Measurements from ENCODE around the gene REPIN1. TPM values are rescaled to one million over a fixed set of nuclear protein-coding genes. Genes with fewer than 3 reads are reported as not detected.

The REPIN1 gene
- total RNA-seq, 2 experiments from 2014 or later: 40.9 to 43.1 TPM

GRCh38 chr7:150412518-150413488, 44.2 kb downstream of the REPIN1 start:
- H3K36me3 Mint-ChIP-seq (ENCODE audit: low read depth): peaks cover 11% of the 10 kb centered on the region
- POLR2A ChIA-PET: interaction anchor here (0.6 kb wide), 2 partner anchors 46 to 66 kb away, joined by 3 read pairs; no protein-coding TSS in a partner anchor

GRCh38 chr7:150413640-150414081, 45.0 kb downstream of the REPIN1 start:
- Mint-ChIP-seq H3K4me1 (ENCODE audit: low read depth) (peaks cover 4% of the 10 kb centered on the region), H3K9me3 (ENCODE audit: insufficient read depth) (no peaks in the 10 kb centered on the region), H3K27ac (no peak overlapping the region), H3K4me3 (no peak overlapping the region), H3K27me3 (ENCODE audit: low read depth) (no peaks in the 10 kb centered on the region), H3K36me3 (ENCODE audit: low read depth) (peaks cover 7% of the 10 kb centered on the region)
- ATAC-seq (no peak), DNase-seq (no peak)
- CTCF ChIA-PET: no interaction called here
- POLR2A ChIA-PET: interaction anchor here (0.6 kb wide), 1 partner anchor 65 kb away, joined by 3 read pairs; no protein-coding TSS in a partner anchor

More at GRCh38 chr7:150412518-150413488, 44.2 kb downstream of the REPIN1 start:
- no peaks in the 10 kb centered on the region for H3K27me3 Mint-ChIP-seq (ENCODE audit: low read depth)
- CTCF ChIA-PET: no interaction called here
- no peak for ATAC-seq
- H3K4me1 Mint-ChIP-seq (ENCODE audit: low read depth): peaks cover 8% of the 10 kb centered on the region
- no peaks in the 10 kb centered on the region for H3K9me3 Mint-ChIP-seq (ENCODE audit: insufficient read depth)
- H3K27ac Mint-ChIP-seq: no peak overlapping the region
- no peak for DNase-seq
- no peak overlapping the region for H3K4me3 Mint-ChIP-seq

DNA sequence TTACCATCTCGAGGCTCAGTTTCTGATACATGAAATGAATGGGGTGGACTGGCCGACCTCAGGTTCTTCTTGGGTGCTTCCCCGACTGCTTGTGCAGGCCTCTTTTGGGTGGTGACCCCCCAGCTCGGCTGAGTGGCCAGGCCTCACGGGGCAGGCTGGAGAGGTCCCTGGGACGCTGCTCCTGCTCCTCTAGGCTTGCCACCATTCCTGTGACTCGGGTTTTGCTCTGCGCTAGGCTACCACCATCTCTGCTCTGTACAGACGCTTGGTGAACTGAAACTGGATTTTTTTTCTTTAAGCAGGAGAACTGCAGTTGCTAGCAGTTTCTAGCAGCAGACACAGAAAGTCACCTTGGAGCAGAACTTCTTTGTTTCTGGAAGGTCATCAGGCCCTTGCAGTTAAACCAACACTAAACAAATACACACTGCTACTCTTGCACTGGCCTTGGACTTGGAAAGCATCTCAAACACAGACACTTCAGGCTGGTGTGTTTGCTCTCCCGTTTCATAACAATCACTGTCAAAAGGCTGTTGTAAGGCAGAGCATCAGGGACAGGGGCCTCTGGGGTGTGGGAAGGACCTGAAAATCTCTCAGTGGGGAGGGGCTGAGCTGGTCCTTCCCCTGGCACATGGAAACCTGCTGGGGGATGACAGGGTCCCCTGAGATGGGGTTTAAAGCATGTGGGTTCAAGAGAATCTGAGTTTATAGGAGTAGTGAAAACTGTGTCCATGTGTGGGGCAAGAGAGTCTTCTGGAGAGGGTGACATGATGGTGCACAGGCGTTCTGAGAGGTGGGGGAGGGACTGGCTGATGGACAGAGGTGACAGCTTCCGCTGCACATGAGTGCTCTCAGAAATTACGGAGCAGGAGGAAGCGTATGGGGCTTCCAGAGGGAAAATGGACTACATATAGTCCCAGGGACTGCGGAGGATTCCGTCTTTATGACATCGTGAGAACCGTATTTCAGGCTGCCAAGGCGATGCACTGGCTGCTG, 46.8 kb downstream of the REPIN1 start:
- Mint-ChIP-seq H3K4me3 (no peak overlapping the region), H3K27ac (no peak overlapping the region), H3K36me3 (ENCODE audit: low read depth) (peaks cover 4% of the 10 kb centered on the region), H3K9me3 (ENCODE audit: insufficient read depth) (no peaks in the 10 kb centered on the region), H3K4me1 (ENCODE audit: low read depth) (peaks cover 3% of the 10 kb centered on the region), H3K27me3 (ENCODE audit: low read depth) (peaks cover 4% of the 10 kb centered on the region)
- ATAC-seq: no peak
- CTCF ChIA-PET: interaction anchor here (2.1 kb wide), 1 partner anchor 10 kb away, joined by 7 read pairs; a partner anchor contains a TSS
- POLR2A ChIA-PET: no interaction called here
- no peak for DNase-seq

GRCh38 chr7:150417239-150417638, 48.6 kb downstream of the REPIN1 start:
- ATAC-seq: no peak
- ChIA-PET CTCF (interaction anchor here (1.5 to 3.4 kb wide), 4 partner anchors 10 to 361 kb away, joined by 3 to 35 read pairs (median 7); a partner anchor contains a TSS), POLR2A (no interaction called here)
- peaks cover 4% of the 10 kb centered on the region for H3K27me3 Mint-ChIP-seq (ENCODE audit: low read depth)
- no peaks in the 10 kb centered on the region for H3K36me3 Mint-ChIP-seq (ENCODE audit: low read depth)
- H3K27ac Mint-ChIP-seq: no peak overlapping the region
- H3K4me1 Mint-ChIP-seq (ENCODE audit: low read depth): peaks cover 10% of the 10 kb centered on the region
- H3K4me3 Mint-ChIP-seq: no peak overlapping the region
- no peaks in the 10 kb centered on the region for H3K9me3 Mint-ChIP-seq (ENCODE audit: insufficient read depth)
- no peak for DNase-seq

- DNase-seq (no peak), ATAC-seq (no peak)
- no peak overlapping the region for H3K27ac Mint-ChIP-seq
- peaks cover 10% of the 10 kb centered on the region for H3K4me1 Mint-ChIP-seq (ENCODE audit: low read depth)
- no peak overlapping the region for H3K4me3 Mint-ChIP-seq
- ChIA-PET POLR2A (interaction anchor here (0.6 to 0.7 kb wide), 2 partner anchors 13 to 60 kb away, joined by 3 to 4 read pairs; a partner anchor contains a TSS), CTCF (interaction anchor here (0.6 to 3.4 kb wide), 4 partner anchors 10 to 361 kb away, joined by 3 to 35 read pairs (median 6); a partner anchor contains a TSS)
- H3K27me3 Mint-ChIP-seq (ENCODE audit: low read depth): peaks cover 4% of the 10 kb centered on the region
- no peaks in the 10 kb centered on the region for H3K9me3 Mint-ChIP-seq (ENCODE audit: insufficient read depth)
- H3K36me3 Mint-ChIP-seq (ENCODE audit: low read depth): no peaks in the 10 kb centered on the region
These were observed 49.2 kb downstream of the REPIN1 start for GRCh38 chr7:150417863-150418262.

DNA sequence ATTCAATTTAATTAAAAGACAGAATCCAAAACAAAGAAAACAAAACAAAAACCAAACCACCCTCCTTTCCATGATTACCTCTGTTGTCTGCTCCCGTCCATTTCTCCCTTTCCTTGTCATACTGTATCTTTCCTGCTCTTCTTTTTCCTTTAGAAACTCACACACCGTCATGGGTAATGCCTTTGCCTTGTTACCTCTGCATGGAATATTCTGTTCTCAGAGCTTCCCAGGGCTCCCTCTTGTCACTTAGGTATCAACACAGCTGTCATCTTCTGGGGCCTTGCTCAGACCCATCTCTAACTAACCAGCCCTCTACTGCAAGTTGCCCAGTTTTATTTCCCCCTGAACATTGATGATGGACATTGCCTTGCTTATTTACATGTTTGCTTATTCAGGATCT, 51.6 kb downstream of the REPIN1 start:
- Mint-ChIP-seq H3K27ac (no peak overlapping the region), H3K4me1 (ENCODE audit: low read depth) (peaks cover 10% of the 10 kb centered on the region), H3K4me3 (no peak overlapping the region), H3K27me3 (ENCODE audit: low read depth) (peaks cover 4% of the 10 kb centered on the region), H3K9me3 (ENCODE audit: insufficient read depth) (no peaks in the 10 kb centered on the region), H3K36me3 (ENCODE audit: low read depth) (no peaks in the 10 kb centered on the region)
- DNase-seq (no peak), ATAC-seq (no peak)
- POLR2A ChIA-PET: no interaction called here
- CTCF ChIA-PET: interaction anchor here (0.7 to 3.4 kb wide), 2 partner anchors 13 to 16 kb away, joined by 3 to 35 read pairs; a partner anchor contains a TSS

- CTCF ChIA-PET: interaction anchor here (0.7 to 1.9 kb wide), 14 partner anchors 8 to 146 kb away, joined by 3 to 14 read pairs (median 4); partner anchors contain the start of gene GIMAP4
- ATAC-seq (peak; percentile 100), DNase-seq (peak; percentile 91)
- Mint-ChIP-seq H3K36me3 (ENCODE audit: low read depth) (no peaks in the 10 kb centered on the region), H3K27ac (no peak overlapping the region), H3K4me1 (ENCODE audit: low read depth) (peaks cover 12% of the 10 kb centered on the region), H3K27me3 (ENCODE audit: low read depth) (peaks cover 4% of the 10 kb centered on the region), H3K9me3 (ENCODE audit: insufficient read depth) (no peaks in the 10 kb centered on the region), H3K4me3 (no peak overlapping the region)
- POLR2A ChIA-PET: no interaction called here
These were observed 52.5 kb downstream of the REPIN1 start for GRCh38 chr7:150420987-150421674.

DNA sequence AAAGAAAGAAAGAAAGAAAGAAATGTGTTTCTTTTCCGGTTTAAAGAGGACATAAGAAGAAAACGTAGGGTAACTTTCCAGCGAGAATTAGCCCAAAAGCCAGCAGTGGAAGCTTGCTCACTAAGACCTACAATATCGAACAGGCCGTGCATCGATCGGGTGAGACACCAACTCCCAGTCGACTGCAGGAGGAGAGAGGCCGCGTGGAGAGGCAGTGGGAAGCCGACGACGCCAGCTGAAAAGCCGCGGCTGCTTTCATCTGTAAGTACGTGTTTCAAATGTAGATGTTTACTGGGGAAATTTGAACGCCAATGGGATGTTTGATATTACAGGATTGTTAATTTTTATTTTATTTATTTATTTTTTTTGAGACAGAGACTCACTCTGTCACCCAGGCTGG, 53.2 kb downstream of the REPIN1 start:
- ChIA-PET POLR2A (no interaction called here), CTCF (interaction anchor here (0.7 to 1.9 kb wide), 14 partner anchors 8 to 145 kb away, joined by 3 to 14 read pairs (median 4); partner anchors contain the start of gene GIMAP4)
- H3K9me3 Mint-ChIP-seq (ENCODE audit: insufficient read depth): no peaks in the 10 kb centered on the region
- ATAC-seq (no peak), DNase-seq (no peak)
- H3K36me3 Mint-ChIP-seq (ENCODE audit: low read depth): no peaks in the 10 kb centered on the region
- H3K27me3 Mint-ChIP-seq (ENCODE audit: low read depth): peaks cover 4% of the 10 kb centered on the region
- H3K27ac Mint-ChIP-seq: no peak overlapping the region
- H3K4me1 Mint-ChIP-seq (ENCODE audit: low read depth): peaks cover 12% of the 10 kb centered on the region
- H3K4me3 Mint-ChIP-seq: no peak overlapping the region

Other genes with a start within 250 kb of the REPIN1 start
- gene LRRC61, start 45.5 kb upstream of the REPIN1 start, total RNA-seq: 10 to 100 TPM; 21.0 to 21.4 TPM
- gene ACTR3C, start 45.3 kb upstream of the REPIN1 start, total RNA-seq: 1 to 10 TPM; 4.6 TPM
- not detected for gene RARRES2, start 27.2 kb upstream of the REPIN1 start, total RNA-seq
- gene ZNF775, start 10.5 kb downstream of the REPIN1 start, total RNA-seq: 1 to 10 TPM; 6.7 to 7.7 TPM
- 10 to 100 TPM; 21.5 to 22.3 TPM for gene GIMAP8, start 81.8 kb downstream of the REPIN1 start, total RNA-seq
- gene GIMAP7, start 146.1 kb downstream of the REPIN1 start, total RNA-seq: 100 to 1,000 TPM; 134 TPM
- gene GIMAP4, start 198.6 kb downstream of the REPIN1 start, total RNA-seq: 100 to 1,000 TPM; 174 to 186 TPM